Lung (tissue), 12 donors: ENCODE results near the gene NKIRAS2. TPM values are rescaled to one million over a fixed set of nuclear protein-coding genes. Genes with fewer than 3 reads are reported as not detected.
A peak's percentile ranks its signal among the peaks of the same experiment; 100 is the strongest.

ENCODE experiments used
- ATAC-seq: fragments of 200-7000 bp; cut with Tn5 transposase; one replicate; pipeline ENCODE4 v1.9.1; 2020; ENCODE audit warnings: moderate number of reproducible peaks; ENCODE audit not compliant: insufficient read depth, low FRiP score
- DNase-seq, 3 donors: peaks; one replicate each; pipeline ENCODE4 v3.0.0-alpha.2; 2013 to 2017
- H3K27ac ChIP-seq, 2 donors: one replicate each; pipeline ENCODE4 v1.5.1; 2013; ENCODE audit warnings: mild to moderate bottlenecking in 2 of 2, moderate library complexity in 2 of 2, control low read depth in 1 of 2, inconsistent platforms in 1 of 2, low read depth in 1 of 2, low read length in 1 of 2
- H3K27me3 ChIP-seq, 3 donors: one replicate each; pipeline ENCODE4 v1.5.1; 2013; ENCODE audit warnings: low read length in 2 of 3; ENCODE audit not compliant: control insufficient read depth in 3 of 3, insufficient read depth in 3 of 3
- H3K36me3 ChIP-seq, 4 donors: one replicate each; pipeline ENCODE4 v1.5.1; 2013; ENCODE audit warnings: low read length in 4 of 4, mild to moderate bottlenecking in 1 of 4, moderate library complexity in 1 of 4; ENCODE audit not compliant: control insufficient read depth in 4 of 4, insufficient read depth in 4 of 4
- H3K4me1 ChIP-seq, 5 donors: one replicate each; pipeline ENCODE4 v1.5.1; 2013; ENCODE audit warnings: low read length in 5 of 5, mild to moderate bottlenecking in 2 of 5, moderate library complexity in 1 of 5; ENCODE audit not compliant: control insufficient read depth in 5 of 5, insufficient read depth in 5 of 5
- H3K4me3 ChIP-seq: one replicate; pipeline ENCODE4 v1.5.1; 2013; ENCODE audit warnings: mild to moderate bottlenecking, control low read depth, moderate library complexity
- H3K9ac ChIP-seq, 2 donors: one replicate each; pipeline ENCODE4 v1.5.1; 2013; ENCODE audit warnings: low read length in 2 of 2, control low read depth in 1 of 2; ENCODE audit not compliant: insufficient read depth in 1 of 2
- H3K9me3 ChIP-seq, 4 donors: one replicate each; pipeline ENCODE4 v1.5.1; 2013; ENCODE audit warnings: low read length in 3 of 4, mild to moderate bottlenecking in 1 of 4, moderate library complexity in 1 of 4; ENCODE audit not compliant: control insufficient read depth in 4 of 4, insufficient read depth in 3 of 4
- WGBS, 2 donors: extraction: QIAGEN DNeasy Blood & Tissue Kit; methylation state at CpG; one replicate each; pipeline ENCODE4 v1.1.7; 2013; 5-methylcytosine and 5-hydroxymethylcytosine counted together
- polyA plus RNA-seq, 2 donors: library from polyadenylated mRNA; stranded (reverse); fragments of 200-250 nt; gene quantifications; one replicate each; pipeline ENCODE4 v1.2.1, GENCODE V29; 2013
- total RNA-seq, 2 donors: library from RNA; depleted of rRNA in 1 of 2; stranded (reverse); fragments of >200 nt in 1 of 2; gene quantifications; one replicate each; pipeline ENCODE4 v1.2.1, GENCODE V29; 2014 to 2021
- TF ChIP-seq, protein P1 (sequence below): IDR thresholded peaks from 2 replicates; pipeline ENCODE4 v1.5.1; 2012; ENCODE audit warnings: mild to moderate bottlenecking; ENCODE audit errors: control extremely low read depth, extremely low read depth
- donor health status: control.
- donor health status: control.
- donor health status: Bipolar disorder and iron deficiency.
- donor health status: healthy.
- donor health status: DM: yes; HTN: yes; CAD: no.

NKIRAS2 gene
- total and polyA plus RNA-seq, 4 donors: 29.2 to 44.2 (median 32.3) TPM

DNA sequence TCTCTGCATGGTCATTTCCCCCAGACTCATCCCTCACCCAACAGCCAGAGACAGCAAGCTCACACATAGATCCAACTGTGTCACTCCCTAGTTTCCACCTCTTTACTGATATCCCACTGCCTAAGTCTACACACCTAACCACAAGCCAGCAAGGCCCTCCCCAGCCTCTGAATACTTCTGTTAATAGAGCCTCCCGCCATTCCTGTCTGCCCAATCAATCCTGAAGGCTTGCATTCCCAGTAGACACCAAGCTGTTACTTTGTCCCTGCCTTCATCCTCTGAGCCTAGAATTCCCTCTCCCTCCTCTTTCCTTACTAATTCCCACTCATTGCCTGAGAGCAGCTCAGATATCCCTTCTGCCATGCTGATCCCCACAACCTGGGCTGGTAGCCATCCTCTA, 25.8 kb downstream of the NKIRAS2 start:
- Histone ChIP-seq H3K4me3 (no peak overlapping the region), H3K27ac (no peak overlapping the region), H3K9ac (no peak overlapping the region), H3K9me3 (no peaks in the 10 kb centered on the region), H3K4me1 (peaks cover 0 to 6% (median 0%) of the 10 kb centered on the region in 5 donors), H3K27me3 (no peaks in the 10 kb centered on the region), H3K36me3 (peaks cover 0 to 3% (median 0%) of the 10 kb centered on the region in 4 donors)
- ATAC-seq (no peak), DNase-seq (no peak)
- WGBS, 2 donors: 87 to 100% methylated on average over 1 of the region's 1 CpG
- TF ChIP-seq, protein P1, sequence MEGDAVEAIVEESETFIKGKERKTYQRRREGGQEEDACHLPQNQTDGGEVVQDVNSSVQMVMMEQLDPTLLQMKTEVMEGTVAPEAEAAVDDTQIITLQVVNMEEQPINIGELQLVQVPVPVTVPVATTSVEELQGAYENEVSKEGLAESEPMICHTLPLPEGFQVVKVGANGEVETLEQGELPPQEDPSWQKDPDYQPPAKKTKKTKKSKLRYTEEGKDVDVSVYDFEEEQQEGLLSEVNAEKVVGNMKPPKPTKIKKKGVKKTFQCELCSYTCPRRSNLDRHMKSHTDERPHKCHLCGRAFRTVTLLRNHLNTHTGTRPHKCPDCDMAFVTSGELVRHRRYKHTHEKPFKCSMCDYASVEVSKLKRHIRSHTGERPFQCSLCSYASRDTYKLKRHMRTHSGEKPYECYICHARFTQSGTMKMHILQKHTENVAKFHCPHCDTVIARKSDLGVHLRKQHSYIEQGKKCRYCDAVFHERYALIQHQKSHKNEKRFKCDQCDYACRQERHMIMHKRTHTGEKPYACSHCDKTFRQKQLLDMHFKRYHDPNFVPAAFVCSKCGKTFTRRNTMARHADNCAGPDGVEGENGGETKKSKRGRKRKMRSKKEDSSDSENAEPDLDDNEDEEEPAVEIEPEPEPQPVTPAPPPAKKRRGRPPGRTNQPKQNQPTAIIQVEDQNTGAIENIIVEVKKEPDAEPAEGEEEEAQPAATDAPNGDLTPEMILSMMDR: no peak

GRCh38 chr17:42047343-42047742, 27.5 kb downstream of the NKIRAS2 start:
- ATAC-seq (no peak), DNase-seq (no peak)
- H3K36me3 ChIP-seq: peaks cover 0 to 3% (median 0%) of the 10 kb centered on the region in 4 donors
- no peak overlapping the region for H3K9ac ChIP-seq
- TF ChIP-seq, protein P1: no peak
- no peaks in the 10 kb centered on the region for H3K9me3 ChIP-seq
- peaks cover 0 to 3% (median 0%) of the 10 kb centered on the region in 3 donors for H3K27me3 ChIP-seq
- no peak overlapping the region for H3K4me3 ChIP-seq
- WGBS, 2 donors: 86 to 89% methylated on average over 12 of the region's 12 CpGs
- peaks cover 0 to 9% (median 0%) of the 10 kb centered on the region in 5 donors for H3K4me1 ChIP-seq
- no peak overlapping the region for H3K27ac ChIP-seq

DNA sequence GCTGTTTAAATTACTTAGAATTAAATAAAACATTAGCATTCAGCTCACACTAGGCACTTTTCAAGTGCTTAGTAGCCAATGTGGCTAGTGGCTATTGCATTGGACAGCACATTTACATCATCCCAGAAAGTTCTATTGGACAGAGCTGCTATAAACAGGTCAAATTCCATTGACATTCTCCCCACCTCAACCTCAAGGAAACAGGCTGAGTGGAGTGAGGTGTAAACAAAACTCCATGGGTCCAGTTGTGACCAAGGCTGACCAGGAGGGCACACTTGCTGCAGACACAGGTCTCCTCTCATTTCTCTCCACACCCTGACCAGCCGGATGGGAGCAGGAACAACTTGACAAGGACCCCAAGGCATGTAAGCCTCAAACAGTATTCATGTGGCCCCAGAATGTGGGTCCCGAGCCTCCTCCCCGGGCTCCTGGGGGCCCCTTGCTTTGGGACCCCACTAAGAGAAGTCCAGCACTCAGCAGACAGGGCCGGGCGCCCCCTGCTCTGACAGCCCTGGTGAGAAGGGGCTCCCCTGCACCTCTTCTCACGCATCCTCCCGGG, 30.0 kb downstream of the NKIRAS2 start:
- H3K9ac ChIP-seq: peak overlapping the region in 1 of 2 donors; percentile 46
- H3K27me3 ChIP-seq: peaks cover 0 to 10% (median 5%) of the 10 kb centered on the region in 3 donors
- no peaks in the 10 kb centered on the region for H3K9me3 ChIP-seq
- 0 to 2% methylated on average over 5 to 7 of the region's 7 CpGs for WGBS, 2 donors
- peaks cover 0 to 9% (median 0%) of the 10 kb centered on the region in 5 donors for H3K4me1 ChIP-seq
- DNase-seq: no peak
- ATAC-seq: no peak
- peak overlapping the region; percentile 52 for H3K4me3 ChIP-seq
- H3K27ac ChIP-seq: peak overlapping the region in 1 of 2 donors; percentile 16
- TF ChIP-seq, protein P1: no peak
- peaks cover 0 to 3% (median 0%) of the 10 kb centered on the region in 4 donors for H3K36me3 ChIP-seq
